Neural crest cell (in vitro differentiated cells): ENCODE measurements around the gene PI16. TPM values are rescaled to one million over a fixed set of nuclear protein-coding genes. Genes with fewer than 3 reads are reported as not detected.

Experiments
- DNase-seq: peaks from one replicate; pipeline ENCODE4 v3.0.0; 2021; ENCODE audit warnings: low read depth, mixed read lengths, low spot score
- H3K27ac Mint-ChIP-seq: one replicate; pipeline ENCODE4 v1.8.0; 2021; ENCODE audit warnings: mild to moderate bottlenecking, mixed read lengths; ENCODE audit not compliant: unreplicated experiment
- H3K27me3 Mint-ChIP-seq: 2 replicates; pipeline ENCODE4 v1.8.0; 2021; ENCODE audit warnings: low read depth, mild to moderate bottlenecking, mixed read lengths
- H3K36me3 Mint-ChIP-seq: 2 replicates; pipeline ENCODE4 v1.8.0; 2021; ENCODE audit warnings: low read depth, mild to moderate bottlenecking, mixed read lengths
- H3K4me1 Mint-ChIP-seq: 2 replicates; pipeline ENCODE4 v1.8.0; 2021; ENCODE audit warnings: mixed read lengths
- H3K4me3 Mint-ChIP-seq: one replicate; pipeline ENCODE4 v1.8.0; 2021; ENCODE audit warnings: mild to moderate bottlenecking, mixed read lengths
- H3K9me3 Mint-ChIP-seq: 2 replicates; pipeline ENCODE4 v1.8.0; 2021; ENCODE audit warnings: mixed read lengths
- CTCF ChIP-seq: fragments of 200-600 bp; sonication (generic); conservative IDR thresholded peaks from 2 replicates; pipeline ENCODE4 v1.5.0; 2021; ENCODE audit warnings: antibody characterized with exemption, mild to moderate bottlenecking
- total RNA-seq: library from RNA; stranded (reverse); gene quantifications from 2 replicates; pipeline ENCODE4 v1.2.1, GENCODE V29; 2021

PI16 gene
- total RNA-seq, 1 donor from 2014 or later, result not detected

- Mint-ChIP-seq H3K4me1 (peaks cover under 1% of the 10 kb centered on the region), H3K9me3 (no peaks in the 10 kb centered on the region), H3K27me3 (no peaks in the 10 kb centered on the region), H3K4me3 (no peak overlapping the region), H3K27ac (no peak overlapping the region), H3K36me3 (no peaks in the 10 kb centered on the region)
- DNase-seq, result no peak
- no peak for TF ChIP-seq CTCF
Measured at GRCh38 chr6:37011656-37012378, 57.3 kb downstream of the PI16 start.

- TF ChIP-seq CTCF, result no peak
- H3K4me3 Mint-ChIP-seq, result no peak overlapping the region
- H3K27me3 Mint-ChIP-seq, result no peaks in the 10 kb centered on the region
- no peaks in the 10 kb centered on the region for H3K36me3 Mint-ChIP-seq
- peaks cover 9% of the 10 kb centered on the region for H3K4me1 Mint-ChIP-seq
- DNase-seq, result no peak
- H3K9me3 Mint-ChIP-seq, result no peaks in the 10 kb centered on the region
- H3K27ac Mint-ChIP-seq, result no peak overlapping the region
Measured at GRCh38 chr6:37013516-37014491, 59.3 kb downstream of the PI16 start.

Other genes starting within 250 kb of the PI16 start
- 0.54 and 1.0 TPM in 2 replicates for gene CPNE5, start 115.3 kb upstream of the PI16 start, total RNA-seq
- 82.8 and 84.9 TPM in 2 replicates for gene PPIL1, start 79.9 kb upstream of the PI16 start, total RNA-seq
- gene C6orf89, start 68.8 kb upstream of the PI16 start, total RNA-seq, result 29.0 and 32.3 TPM in 2 replicates
- gene MTCH1, start 31.5 kb downstream of the PI16 start, total RNA-seq, result 182 and 193 TPM in 2 replicates
- gene FGD2, start 50.9 kb downstream of the PI16 start, total RNA-seq, result not detected in 2 replicates
- gene PIM1, start 215.4 kb downstream of the PI16 start, total RNA-seq, result 8.6 and 9.1 TPM in 2 replicates